Posterior cingulate gyrus (tissue), 11 donors: ENCODE data around the gene PKN2.

ENCODE experiments used
- DNase-seq, 10 donors: peaks; one replicate each; pipeline versions ENCODE4 v3.0.0 to v3.0.0-alpha.2; 2020 to 2021; ENCODE audit warnings: mixed read lengths in 3 of 10
- intact Hi-C: fragments of 100-400 bp; cut with DNase I; formaldehyde crosslinking; loops from one replicate; pipeline ENCODE4 v1.15.1; 2023

PKN2 gene

DNA sequence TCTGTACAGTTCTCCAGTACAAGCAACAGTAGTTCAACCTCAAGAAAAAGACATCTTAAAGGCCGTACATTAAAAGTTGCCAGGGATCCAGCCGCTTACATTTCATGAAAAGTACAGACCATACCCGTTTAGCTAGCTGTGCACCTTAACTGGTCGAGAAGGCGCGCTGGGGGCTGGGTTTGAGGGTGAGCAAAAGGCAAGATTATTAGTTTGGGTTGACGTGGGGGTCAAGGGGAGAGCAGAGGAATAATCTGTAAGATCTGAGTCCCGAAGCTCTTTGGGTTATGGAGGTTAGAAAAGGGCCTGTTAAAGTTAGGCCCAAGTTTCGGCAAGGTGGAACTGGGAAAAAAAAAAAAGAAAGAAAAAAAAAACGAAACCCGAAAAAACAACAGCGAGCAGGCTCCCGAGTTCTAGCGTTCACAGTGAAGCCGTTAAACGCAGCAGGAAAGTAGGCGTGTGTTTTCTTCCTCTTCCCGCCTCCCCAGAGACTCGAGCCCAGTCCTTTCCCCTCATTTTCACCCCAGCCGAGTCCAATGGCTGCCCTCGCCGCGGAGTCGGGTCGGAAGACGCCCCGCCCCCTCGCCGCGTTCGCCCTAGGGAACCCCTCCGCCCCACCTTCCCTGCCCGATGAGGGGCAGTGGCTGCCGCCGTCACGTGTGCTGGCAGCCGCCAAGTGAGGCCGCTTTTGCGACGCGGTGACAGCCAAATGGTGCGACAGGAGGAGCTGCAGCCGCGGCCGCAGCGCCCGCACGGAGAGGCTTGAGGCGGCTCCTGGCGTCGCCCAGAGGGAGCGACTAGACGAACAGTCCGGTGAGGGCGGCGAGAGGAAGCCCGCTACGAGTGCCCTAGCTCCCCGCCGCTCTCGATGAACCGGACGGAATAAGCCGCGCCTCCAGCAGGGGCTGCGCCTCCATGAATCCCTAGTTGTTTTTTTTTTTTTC is at the start of gene PKN2:
PKN2 (plus strand) TSS at position 733 of the 941 bp plus-strand sequence. CDS start 308 bp downstream, outside the sequence.
- intact Hi-C loops: loop anchor here (5.0 to 10.0 kb wide), 2 partner anchors 111 to 208 kb away; partner anchors contain the start of gene GTF2B
- DNase-seq: peak; percentile 90 to 99 (median 92)

DNA sequence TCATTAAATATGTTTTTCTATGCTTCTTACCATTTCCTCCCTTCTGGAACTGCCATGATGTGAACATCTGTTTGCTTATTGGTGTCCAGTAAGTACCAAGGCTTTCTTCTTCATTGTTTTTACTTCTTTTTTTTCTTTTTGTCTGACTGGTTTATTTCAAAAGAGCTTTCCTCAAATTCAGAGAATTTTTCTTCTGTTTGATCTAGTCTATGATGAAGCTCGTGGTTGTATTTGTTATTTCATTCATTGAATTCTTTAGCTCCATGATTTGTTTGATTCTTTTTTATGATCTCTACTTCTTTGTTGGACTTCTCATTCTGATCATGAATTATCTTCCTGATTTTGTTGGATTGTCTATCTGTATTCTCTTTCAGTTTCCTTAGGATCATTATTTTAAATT is 49.5 kb upstream of the PKN2 start:
- DNase-seq: no peak
- intact Hi-C loops: no loop called here

DNA sequence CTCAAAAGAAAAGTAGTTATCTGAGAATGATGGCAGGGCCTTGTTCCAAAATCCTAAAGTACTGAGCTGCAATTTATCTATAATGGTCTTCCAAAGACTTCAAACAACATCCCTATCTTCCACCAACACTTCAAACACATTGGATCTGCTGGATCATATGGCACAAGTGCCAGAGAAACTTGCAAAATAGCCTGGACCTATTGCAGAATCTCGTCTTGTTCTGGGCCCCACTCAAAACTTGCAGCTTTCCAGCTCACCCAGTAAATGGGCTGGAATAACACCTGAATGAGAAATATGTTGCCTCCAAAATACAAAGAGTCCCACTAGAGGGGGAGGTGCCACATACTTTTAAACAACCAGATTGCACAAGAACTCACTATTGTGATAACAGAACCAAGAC is 44.0 kb upstream of the PKN2 start:
- intact Hi-C loops: no loop called here
- no peak for DNase-seq

DNA sequence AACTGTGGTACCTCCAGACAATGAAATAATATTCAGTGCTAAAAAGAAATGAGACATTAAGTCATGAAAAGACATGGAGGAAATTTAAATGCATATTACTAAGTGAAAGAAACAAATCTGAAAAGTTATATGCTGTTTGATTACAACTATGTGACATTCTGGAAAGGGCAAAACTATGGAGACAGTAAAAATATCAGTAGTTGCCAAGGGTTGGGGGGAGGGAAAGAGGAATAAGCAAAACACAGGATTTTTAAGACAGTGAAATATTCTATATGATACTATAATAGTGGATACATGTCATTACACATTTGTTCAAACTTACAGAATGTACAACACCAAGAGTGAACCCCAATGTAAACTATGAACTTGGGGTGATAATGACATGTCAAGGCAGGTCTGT is 38.2 kb upstream of the PKN2 start:
- intact Hi-C loops: no loop called here
- no peak for DNase-seq

DNA sequence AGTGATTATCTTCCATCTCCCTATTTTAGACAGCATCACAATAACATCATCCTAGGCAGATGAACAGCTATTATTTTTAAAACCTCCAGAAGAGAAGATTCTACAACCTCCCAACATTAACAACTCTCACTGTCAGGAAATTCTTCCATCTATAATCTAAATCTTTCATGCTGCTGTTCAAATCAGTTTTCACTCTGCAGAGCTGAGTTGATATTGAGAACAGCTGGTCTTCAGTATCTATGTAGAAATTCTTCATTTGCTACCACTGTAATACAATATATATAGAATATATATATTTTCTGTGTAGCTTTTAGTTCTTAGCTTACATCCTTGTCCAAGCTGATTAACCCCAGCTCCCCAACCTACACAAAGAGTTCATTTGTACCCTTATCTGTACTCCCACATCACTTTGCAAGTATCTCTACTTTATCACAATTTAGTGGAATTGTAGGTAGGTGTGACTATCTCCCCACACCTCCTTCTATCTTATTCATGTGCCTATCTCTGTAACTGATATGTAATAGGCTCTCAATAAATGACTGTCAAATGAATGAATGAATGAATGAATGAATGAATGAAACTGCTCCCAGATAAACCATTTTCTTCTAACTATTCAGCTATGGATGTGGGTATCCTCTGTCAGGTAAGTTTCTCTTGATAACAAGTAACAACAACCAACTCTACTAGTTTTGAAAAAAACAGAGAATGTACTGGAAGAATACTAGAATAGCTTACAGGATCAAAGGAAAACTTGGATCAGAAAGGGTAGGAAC is 37.4 kb upstream of the PKN2 start:
- intact Hi-C loops: no loop called here
- no peak for DNase-seq

DNA sequence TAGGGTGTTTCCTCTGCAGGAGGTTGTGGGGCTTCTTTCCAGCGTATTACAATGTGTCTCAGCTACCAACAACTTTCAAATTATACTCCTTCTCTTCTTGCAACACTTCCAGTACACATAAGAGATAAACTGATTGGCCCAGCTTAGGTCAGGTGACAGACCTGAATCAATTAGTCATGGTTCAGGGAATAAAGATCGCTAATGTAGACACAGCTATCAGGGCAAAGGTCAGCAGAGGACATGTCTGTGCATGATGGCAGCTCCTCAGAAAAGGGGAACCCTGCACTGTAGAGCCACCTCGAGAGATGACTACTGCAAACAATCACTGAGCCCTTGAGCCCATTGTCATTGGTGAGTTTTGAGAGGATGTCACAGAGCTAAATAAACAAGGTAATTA is 36.8 kb upstream of the PKN2 start:
- intact Hi-C loops: no loop called here
- DNase-seq: no peak

DNA sequence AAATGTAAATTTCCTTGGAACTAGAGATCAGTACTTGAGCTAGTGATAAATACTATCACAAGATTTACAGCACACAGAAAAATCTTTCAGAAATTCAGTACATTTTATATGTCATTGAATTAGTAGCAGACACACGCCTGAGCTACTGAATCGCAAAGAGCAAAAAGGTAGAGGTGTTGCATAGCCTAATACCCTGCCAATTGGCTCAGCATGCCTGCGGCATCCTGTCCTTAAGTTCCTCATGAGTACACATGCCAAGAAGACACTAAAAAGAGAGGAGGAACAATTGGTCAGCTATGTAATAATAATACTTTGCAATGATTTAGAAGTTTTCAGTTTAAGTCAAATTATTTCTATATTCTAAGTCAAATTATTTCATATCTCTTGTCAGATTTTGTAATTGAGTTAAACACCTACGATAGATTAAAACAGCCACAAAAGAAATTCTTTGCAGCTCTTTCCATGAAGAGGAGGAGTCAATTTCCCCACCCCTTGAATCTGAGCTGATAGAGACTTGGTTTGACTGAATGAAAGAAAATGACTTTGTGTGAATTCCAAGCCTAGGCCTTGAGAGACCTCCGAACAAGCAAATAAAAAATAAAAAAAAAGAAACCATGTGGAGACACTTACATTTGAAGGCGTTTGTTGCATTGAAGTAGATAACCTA is 36.2 kb upstream of the PKN2 start:
- intact Hi-C loops: no loop called here
- DNase-seq: no peak

DNA sequence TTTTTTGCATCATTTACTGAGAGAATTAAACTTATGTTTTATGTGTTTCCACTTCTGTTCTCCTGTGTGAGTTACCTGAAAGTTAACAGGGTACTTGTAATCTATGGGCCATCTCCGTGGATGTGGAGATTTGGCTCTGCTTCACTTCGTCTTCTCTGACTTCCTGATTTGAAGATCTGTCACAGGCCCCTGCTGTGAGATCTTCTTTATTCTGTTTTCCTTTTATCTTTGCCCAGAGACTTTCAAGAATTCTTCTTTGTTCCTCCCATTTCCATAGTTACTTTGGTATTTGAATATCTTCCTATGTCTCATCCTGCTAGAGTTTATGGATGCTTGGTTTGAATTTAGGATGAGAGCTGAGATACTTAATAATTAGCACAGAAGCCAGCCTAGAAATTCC is 35.4 kb upstream of the PKN2 start:
- intact Hi-C loops: no loop called here

DNA sequence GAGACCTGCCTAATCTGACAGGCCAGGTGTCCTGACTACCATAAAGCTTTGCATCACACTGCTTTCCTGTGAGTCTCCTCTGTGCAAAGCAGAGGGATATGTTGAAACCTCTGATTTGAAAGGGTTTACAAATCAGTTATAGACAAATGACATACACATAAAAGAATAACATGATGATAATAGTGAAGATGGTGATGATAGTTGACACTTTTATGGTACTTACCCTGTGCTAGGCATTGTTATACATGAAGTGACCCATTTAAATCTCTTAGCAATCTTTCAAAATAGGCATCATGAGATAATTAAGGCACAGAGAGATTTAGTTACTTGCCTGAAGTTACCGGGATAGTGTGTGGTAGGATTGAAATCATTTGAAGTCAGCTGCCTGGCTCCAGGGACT is 34.1 kb upstream of the PKN2 start:
- intact Hi-C loops: no loop called here
- no peak for DNase-seq

More for the DNA sequence above, 35.4 kb upstream of the PKN2 start:
- no peak for DNase-seq

DNA sequence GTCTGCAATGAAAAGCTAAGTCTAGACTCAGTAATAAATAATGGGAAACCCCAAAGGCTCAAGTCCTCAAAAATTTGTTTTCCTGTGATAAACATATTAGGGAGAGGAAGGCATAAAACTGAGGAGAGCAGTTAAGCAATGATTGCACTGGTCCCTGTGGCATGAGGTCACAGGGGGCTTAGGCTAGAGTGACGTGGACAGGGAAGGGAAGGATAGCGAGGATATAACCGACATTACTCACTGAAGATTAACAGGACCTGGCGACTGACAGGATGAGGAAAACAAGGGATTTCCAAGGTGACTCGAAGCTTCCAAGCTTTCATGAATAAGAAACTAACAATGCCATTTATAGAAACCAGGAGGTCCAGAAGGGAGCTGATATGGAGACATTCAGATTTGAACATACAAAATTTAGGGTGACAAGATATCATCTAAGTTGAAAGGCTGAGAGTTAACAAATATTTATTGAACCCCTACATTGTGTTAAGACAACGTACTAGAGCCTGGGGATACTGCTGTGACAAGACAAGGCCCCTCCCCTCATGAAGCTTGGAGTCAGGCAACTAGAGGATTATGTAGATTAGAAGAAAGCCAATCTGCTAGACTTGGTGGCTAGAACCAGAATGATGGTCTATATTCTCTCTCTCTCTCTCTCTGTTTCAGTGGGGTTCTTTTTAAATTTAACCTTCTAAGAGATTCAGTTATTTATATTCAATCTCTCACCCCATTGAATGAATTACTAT is 33.2 kb upstream of the PKN2 start:
- DNase-seq: no peak
- intact Hi-C loops: no loop called here

DNA sequence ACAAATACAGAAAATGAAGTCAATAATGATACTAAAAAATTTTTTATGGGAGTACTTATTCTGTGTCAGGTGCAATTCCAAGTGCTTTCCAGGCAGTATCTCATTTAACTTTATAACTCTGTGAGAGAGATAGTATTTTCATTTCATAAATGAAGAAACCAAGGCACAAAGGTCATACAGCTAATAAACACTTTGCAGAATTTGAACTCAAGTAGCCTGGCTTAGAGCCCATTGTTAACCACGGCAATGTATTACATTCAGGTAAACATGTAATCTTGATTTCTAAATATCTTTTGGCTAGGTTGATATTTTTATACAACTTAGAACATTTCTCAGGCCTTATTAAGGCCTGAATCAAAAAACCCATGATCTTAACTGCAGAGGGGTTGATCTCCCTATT is 28.9 kb upstream of the PKN2 start:
- DNase-seq: no peak
- intact Hi-C loops: loop anchor here (1.0 kb wide), 1 partner anchor 222 kb away; no protein-coding TSS in a partner anchor

DNA sequence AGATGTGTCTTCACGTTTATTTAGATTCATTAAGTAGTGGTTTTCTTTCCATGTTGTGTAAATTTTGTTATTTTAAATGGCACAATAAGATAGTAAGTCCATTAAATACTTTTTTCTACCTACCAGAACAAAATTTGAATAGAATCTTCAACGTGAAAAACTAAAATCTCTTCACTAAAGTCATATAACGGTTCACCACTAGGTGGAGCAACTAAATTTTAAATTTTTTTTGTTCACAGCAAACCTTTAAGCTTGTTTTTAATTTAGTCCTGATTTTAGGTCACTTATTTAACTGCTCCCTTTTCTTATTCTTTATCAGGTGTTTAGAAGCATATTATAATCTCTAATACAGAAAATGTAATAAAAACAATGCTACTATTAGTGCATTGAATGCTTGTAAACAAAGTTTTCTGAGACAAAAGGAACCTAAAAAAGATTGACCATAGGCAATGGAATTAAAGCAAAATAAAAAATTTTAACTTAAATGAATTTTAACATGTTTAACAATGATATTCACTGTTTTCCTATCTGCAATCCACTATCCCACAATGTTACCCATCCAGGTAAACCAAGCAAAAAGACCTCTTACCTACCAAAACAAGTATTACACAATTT is 28.3 kb upstream of the PKN2 start:
- intact Hi-C loops: loop anchor here (1.0 kb wide), 1 partner anchor 222 kb away; no protein-coding TSS in a partner anchor

DNA sequence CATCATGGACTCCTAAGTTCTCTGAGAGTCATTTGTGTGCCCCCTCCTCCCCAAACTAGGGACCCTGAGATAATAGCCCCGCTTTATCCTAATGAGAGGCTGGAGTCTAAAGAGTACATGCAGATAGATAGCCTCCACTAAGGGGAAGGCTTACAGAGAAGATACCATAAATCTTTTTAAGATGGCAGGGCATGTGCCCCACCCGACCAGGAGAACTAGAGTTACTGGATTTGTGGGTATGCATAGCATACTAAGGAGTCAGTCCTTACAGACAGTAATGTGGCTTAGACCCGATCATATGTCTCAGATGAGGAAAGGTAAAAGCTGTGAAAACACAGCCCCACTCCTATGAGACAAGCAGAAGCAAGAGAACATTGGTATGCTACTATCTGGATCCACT is 25.7 kb upstream of the PKN2 start:
- DNase-seq: no peak
- intact Hi-C loops: no loop called here

More for the DNA sequence above, 28.3 kb upstream of the PKN2 start:
- DNase-seq: no peak

DNA sequence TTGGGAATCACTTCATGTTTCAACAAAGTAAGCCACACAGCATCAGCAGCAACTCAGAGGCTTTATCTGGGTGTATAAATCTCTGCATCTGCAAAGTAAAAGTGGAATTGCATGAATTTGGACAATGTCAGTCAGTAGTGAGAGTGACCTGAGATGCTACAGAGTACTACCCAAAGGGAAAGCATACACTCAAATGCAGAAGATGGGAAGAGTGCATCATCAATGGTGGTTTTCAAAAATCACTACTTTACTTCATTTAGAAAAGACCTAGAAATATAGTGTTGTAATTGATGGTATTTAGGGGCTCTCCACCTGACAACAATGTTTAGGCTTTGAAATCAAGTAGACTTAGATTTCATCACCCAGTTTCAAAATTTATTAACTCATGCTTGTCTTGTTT is 24.5 kb upstream of the PKN2 start:
- no peak for DNase-seq
- intact Hi-C loops: no loop called here

DNA sequence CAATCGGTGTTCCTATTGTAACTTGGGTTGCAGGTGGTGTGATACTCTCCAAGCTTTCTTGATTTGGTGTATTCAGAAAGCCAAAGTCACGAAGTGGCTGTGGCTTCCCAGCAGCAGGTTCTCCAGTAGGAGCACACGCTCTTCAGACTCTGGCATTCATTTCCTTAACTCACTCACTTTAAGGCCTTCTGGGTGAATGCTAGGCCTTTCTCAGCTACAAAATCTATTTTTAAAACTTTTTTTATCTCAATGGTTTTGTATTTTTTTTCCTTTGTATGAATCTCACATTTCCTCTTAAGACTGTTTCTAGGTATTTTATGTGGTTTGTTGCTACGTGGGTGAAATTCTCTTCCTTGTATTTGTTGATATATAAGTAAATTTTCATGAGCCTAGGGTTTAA is 22.9 kb upstream of the PKN2 start:
- intact Hi-C loops: no loop called here

DNA sequence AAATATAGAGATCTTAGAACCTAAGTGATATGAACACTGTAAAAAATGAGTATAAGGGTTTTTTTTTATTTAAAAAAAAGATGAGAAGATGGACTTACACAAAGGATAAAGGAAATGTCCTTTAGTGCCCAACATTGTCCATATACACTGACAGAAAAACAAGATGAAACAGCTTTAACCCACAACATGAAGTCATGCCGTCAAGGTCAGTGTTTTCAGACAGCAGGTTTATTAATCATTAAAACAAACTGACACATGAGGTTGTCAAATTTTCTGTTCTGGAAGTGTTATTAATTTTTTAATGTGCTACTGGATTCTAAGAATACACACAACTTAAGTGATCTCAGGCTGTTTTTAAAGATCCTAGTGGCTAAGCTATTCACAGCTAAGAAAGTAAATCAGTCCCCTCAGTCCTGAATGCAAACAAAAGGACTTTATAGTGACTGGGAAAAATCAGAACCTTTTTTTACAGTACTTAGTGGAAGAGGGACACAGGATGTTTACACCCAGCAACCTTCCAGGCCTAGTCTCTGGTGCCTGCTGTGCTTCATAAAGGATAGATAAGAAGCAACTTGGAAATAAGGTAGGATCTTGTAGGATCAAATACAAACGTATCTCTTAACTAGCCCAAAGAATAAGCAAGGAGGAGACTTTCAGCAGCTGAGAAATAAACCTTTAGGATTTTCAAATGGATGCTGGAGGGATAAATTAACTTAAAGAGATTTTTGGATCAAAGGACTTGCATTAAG is 21.9 kb upstream of the PKN2 start:
- intact Hi-C loops: no loop called here
- DNase-seq: no peak

More for the DNA sequence above, 22.9 kb upstream of the PKN2 start:
- DNase-seq: no peak

DNA sequence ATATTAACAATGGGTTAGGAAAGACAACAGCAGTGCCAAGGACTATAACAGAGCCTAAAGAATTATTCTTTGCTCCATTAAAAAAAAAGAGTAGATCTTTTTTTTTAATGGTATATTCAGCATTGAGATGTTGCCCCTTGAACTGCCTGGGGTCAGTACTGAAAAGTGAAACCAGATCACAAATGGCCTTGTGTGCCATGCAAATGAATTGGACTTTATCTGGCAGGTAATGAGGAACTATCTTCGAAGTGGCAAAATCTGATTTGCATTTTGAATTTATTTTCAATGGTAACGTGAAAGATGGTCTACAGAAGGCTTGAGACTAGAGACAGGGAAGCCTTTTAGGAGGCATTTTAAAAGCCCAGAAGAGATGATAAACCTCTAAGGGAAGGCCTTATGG is 21.4 kb upstream of the PKN2 start:
- intact Hi-C loops: no loop called here
- no peak for DNase-seq

DNA sequence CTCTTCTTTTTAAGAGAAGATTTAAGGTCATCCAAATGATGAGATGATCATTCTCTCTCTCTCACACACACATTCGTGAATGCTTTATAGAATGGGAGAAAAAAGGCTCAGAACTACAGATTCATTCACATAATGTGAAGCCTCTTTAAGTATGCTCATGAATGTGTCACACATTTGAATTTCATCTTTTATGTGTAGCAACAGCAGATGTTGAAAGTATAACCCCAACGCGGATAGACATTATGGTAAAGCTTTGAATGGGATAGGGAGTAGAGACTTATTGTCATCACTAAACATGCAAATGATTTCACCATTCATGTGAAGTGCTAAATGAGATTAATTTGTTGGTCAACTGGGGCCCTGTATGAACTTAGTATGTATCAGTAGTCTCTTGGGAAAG is 15.7 kb upstream of the PKN2 start:
- DNase-seq: no peak
- intact Hi-C loops: no loop called here

DNA sequence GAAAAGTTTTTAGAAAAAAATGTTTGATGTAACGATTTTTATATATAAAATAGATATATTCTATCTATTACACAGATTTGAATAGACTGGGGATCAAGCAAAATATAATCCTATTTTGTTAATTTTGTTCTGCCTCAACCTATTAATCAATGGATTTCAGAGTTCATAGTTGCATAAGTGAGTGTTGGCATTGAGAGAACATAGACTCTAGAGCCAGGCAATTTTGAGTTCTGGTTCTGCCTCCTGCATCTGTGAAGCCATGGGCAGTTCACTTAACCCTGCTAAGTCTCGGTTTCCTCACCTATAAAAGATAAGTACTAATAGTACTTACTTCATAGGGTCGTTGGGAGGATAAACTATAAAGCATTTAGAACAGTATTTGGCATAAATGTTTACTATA is 13.6 kb upstream of the PKN2 start:
- intact Hi-C loops: no loop called here
- DNase-seq: no peak
